ENCODE results near the gene BTBD2.

The BTBD2 gene

GRCh38 chr19:1959928-1960589 is 55.5 kb downstream of the BTBD2 start:
- DNase-seq (ENCODE audit: low spot score), result no peak

- no peak for DNase-seq (ENCODE audit: low spot score)
Observed at GRCh38 chr19:1957562-1958248, 57.8 kb downstream of the BTBD2 start.

- peak; percentile 17 for DNase-seq (ENCODE audit: low spot score)
Observed at GRCh38 chr19:1956868-1957492, 58.5 kb downstream of the BTBD2 start.

GRCh38 chr19:1956122-1956494 is 59.4 kb downstream of the BTBD2 start:
- no peak for DNase-seq (ENCODE audit: low spot score)

GRCh38 chr19:1955171-1956121 is 60.1 kb downstream of the BTBD2 start:
- DNase-seq (ENCODE audit: low spot score), result no peak

GRCh38 chr19:1954532-1954933 is 61.0 kb downstream of the BTBD2 start:
- no peak for DNase-seq (ENCODE audit: low spot score)

- DNase-seq (ENCODE audit: low spot score), result no peak
Observed at GRCh38 chr19:1953441-1954094, 61.9 kb downstream of the BTBD2 start.

- no peak for DNase-seq (ENCODE audit: low spot score)
Observed at GRCh38 chr19:1953037-1953436, 62.5 kb downstream of the BTBD2 start.

- DNase-seq (ENCODE audit: low spot score), result no peak
Observed at GRCh38 chr19:1952635-1953034, 62.9 kb downstream of the BTBD2 start.

- DNase-seq (ENCODE audit: low spot score), result no peak
Observed at GRCh38 chr19:1950640-1951039, 64.9 kb downstream of the BTBD2 start.

GRCh38 chr19:1949304-1950101 is 66.0 kb downstream of the BTBD2 start:
- DNase-seq (ENCODE audit: low spot score), result no peak

- no peak for DNase-seq (ENCODE audit: low spot score)
Observed at GRCh38 chr19:1947651-1948209, 67.8 kb downstream of the BTBD2 start.

- peak; percentile 42 for DNase-seq (ENCODE audit: low spot score)
Observed at GRCh38 chr19:1945899-1946298, 69.6 kb downstream of the BTBD2 start.

- no peak for DNase-seq (ENCODE audit: low spot score)
Observed at GRCh38 chr19:1944916-1945561, 70.5 kb downstream of the BTBD2 start.

- DNase-seq (ENCODE audit: low spot score), result no peak
Observed at GRCh38 chr19:1944088-1944915, 71.2 kb downstream of the BTBD2 start.

- DNase-seq (ENCODE audit: low spot score), result no peak
Observed at GRCh38 chr19:1943661-1944087, 71.8 kb downstream of the BTBD2 start.

GRCh38 chr19:1942934-1943555 is 72.5 kb downstream of the BTBD2 start:
- no peak for DNase-seq (ENCODE audit: low spot score)

- DNase-seq (ENCODE audit: low spot score), result peak; percentile 63
Observed at GRCh38 chr19:1942078-1942933, 73.2 kb downstream of the BTBD2 start.
